K562 (cell line): Measurements from ENCODE around the gene TRAF5. TPM values are rescaled to one million over a fixed set of nuclear protein-coding genes. Genes with fewer than 3 reads are reported as not detected.

Source experiments
- C11orf30 ChIP-seq: fragments of 450-650 bp; IDR thresholded peaks from 2 replicates; pipeline ENCODE4 v1.6.1; 2016; ENCODE audit warnings: low read depth, mild to moderate bottlenecking
- CEBPZ ChIP-seq: fragments of 150-350 bp; IDR thresholded peaks from 2 replicates; pipeline ENCODE4 v1.6.1; 2014; ENCODE audit warnings: low read depth, mild to moderate bottlenecking, low read length, borderline replicate concordance
- FIP1L1 ChIP-seq: fragments of 200-400 bp; formaldehyde crosslinking; IDR thresholded peaks from 2 replicates; pipeline ENCODE4 v1.6.1; 2018; ENCODE audit warnings: mild to moderate bottlenecking, low read depth, low read length; ENCODE audit not compliant: poor library complexity, severe bottlenecking
- KHSRP ChIP-seq: fragments of 450-650 bp; IDR thresholded peaks from 2 replicates; pipeline ENCODE4 v1.6.1; 2017
- L3MBTL2 ChIP-seq: fragments of 450-650 bp; IDR thresholded peaks from 2 replicates; pipeline ENCODE4 v1.6.1; 2016; ENCODE audit warnings: mild to moderate bottlenecking, moderate library complexity
- MAFG ChIP-seq: fragments of 450-650 bp; conservative IDR thresholded peaks from 2 replicates; pipeline ENCODE4 v1.6.1; 2016; ENCODE audit warnings: missing genetic modification characterization, missing compliant biosample characterization
- MAFK ChIP-seq: IDR thresholded peaks from 2 replicates; pipeline ENCODE4 v1.6.1; 2011; ENCODE audit warnings: low read length, improper control_type of control experiment
- RCOR1 ChIP-seq, 2 experiments: IDR thresholded peaks; 2 replicates each; pipeline ENCODE4 v1.6.1; 2012; ENCODE audit warnings: low read depth in 2 of 2, low read length in 2 of 2, borderline replicate concordance in 1 of 2, improper control_type of control experiment in 1 of 2
- SMAD4 ChIP-seq: fragments of 250-450 bp; sonication (Bioruptor Pico); conservative IDR thresholded peaks from 2 replicates; pipeline ENCODE4 v1.8.0; 2021; ENCODE audit warnings: inconsistent platforms, mild to moderate bottlenecking, moderate library complexity
- SMARCA5 ChIP-seq: fragments of 450-650 bp; IDR thresholded peaks from 2 replicates; pipeline ENCODE4 v1.6.1; 2016
- TOE1 ChIP-seq, 2 experiments: fragments of 450-650 bp in 1 of 2; sonication (generic) in 1 of 2; formaldehyde crosslinking in 1 of 2; IDR thresholded peaks; 2 replicates each; pipeline versions ENCODE4 v1.7.1 to v1.8.0; 2016 to 2022; ENCODE audit warnings: borderline replicate concordance in 2 of 2, mild to moderate bottlenecking in 2 of 2, antibody characterized with exemption in 1 of 2, inconsistent platforms in 1 of 2, low read depth in 1 of 2, missing genetic modification reagents in 1 of 2, moderate library complexity in 1 of 2
- TSC22D4 ChIP-seq: fragments of 450-650 bp; IDR thresholded peaks from 2 replicates; pipeline ENCODE4 v1.6.1; 2016; ENCODE audit warnings: missing genetic modification characterization, missing biosample characterization, control low read depth
- ZBTB2 ChIP-seq: fragments of 450-650 bp; IDR thresholded peaks from 2 replicates; pipeline ENCODE4 v1.6.1; 2016; ENCODE audit warnings: antibody characterized with exemption
- ZNF316 ChIP-seq: fragments of 450-650 bp; IDR thresholded peaks from 2 replicates; pipeline ENCODE4 v1.6.1; 2016
- ZNF717 ChIP-seq: fragments of 250-450 bp; sonication (Bioruptor Pico); IDR thresholded peaks from 2 replicates; pipeline ENCODE4 v1.5.0; 2021
- polyA plus RNA-seq, 8 experiments: library from polyadenylated mRNA; depleted of rRNA in 4 of 8; stranded (reverse) in 5 of 8; unstranded in 3 of 8; fragments of >200 nt; fragmentation: Nextera tagmentation in 2 of 8; fragmentation: Illumina TruSeq in 1 of 8; extraction: Ambion mirVana in 2 of 8; extraction: Trizol in 1 of 8; gene quantifications; 2 replicates each; pipeline versions ENCODE4 v1.2.1 to v1.2.3, GENCODE V29; 2011 to 2014; ENCODE audit warnings: inconsistent platforms in 1 of 8, missing spikeins in 1 of 8
- total RNA-seq, 7 experiments: library from RNA; depleted of rRNA in 6 of 7; stranded (reverse); fragments of >200 nt in 6 of 7; fragmentation: Illumina TruSeq in 2 of 7; extraction: Trizol in 2 of 7; gene quantifications; 2 replicates each; pipeline versions ENCODE4 v1.2.1 to v1.2.3, GENCODE V29; 2011 to 2021; ENCODE audit warnings: low replicate concordance in 1 of 7
- TF ChIP-seq, protein P1 (sequence below): fragments of 150-350 bp; conservative IDR thresholded peaks from 2 replicates; pipeline ENCODE4 v1.6.1; 2014; ENCODE audit warnings: low read length

Gene TRAF5
- total and polyA plus RNA-seq, 9 of the 15 experiments (the other 6 are each of a cell fraction or from before 2014, with no cell fraction given) = 2.0 to 9.3 (median 5.3) TPM

DNA sequence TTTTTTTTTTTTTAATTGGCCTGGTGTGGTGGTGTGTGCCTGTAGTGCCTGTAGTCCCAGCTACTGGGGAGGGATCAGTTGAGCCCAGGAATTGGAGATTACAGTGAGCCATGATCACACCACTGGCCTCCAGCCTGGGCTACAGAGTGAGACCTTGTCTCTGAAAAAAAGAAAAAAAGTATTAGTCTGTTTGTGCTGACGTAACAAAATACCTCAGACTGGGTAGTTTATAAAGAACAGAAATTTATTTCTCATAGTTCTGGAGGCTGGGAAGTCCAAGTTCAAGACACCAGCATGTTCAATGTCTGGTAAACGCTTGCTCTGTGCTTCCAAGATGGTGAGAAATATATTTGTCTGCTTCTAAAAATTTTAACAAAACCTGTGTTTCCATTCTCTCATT, 25.8 kb downstream of the TRAF5 start (continued):
- TF ChIP-seq RCOR1 (IDR thresholded peaks at IDR 0.05; ENCODE audit: borderline replicate concordance in 1 of 2, low read depth in 2 of 2, low read length in 2 of 2) (no peak), SMAD4 (0 out of 2 replicates have a peak, but pooled peaks have one; percentile 17), ZBTB2 (no peak), MAFG (peak; percentile 68; the same call in 1 of the 2 replicates), FIP1L1 (no peak), TOE1 (IDR thresholded peaks at IDR 0.05; ENCODE audit: borderline replicate concordance) (no peak), TOE1 (CRISPR knock-in tag; IDR thresholded peaks at IDR 0.05; ENCODE audit: borderline replicate concordance, low read depth) (no peak), ZNF717 (no peak), C11orf30 (peak; percentile 72), CEBPZ (no peak), KHSRP (no peak), SMARCA5 (no peak), ZNF316 (peak; percentile 91), MAFK (peak; percentile 64), L3MBTL2 (no peak), TSC22D4 (tag) (no peak)
- TF ChIP-seq, protein P1, sequence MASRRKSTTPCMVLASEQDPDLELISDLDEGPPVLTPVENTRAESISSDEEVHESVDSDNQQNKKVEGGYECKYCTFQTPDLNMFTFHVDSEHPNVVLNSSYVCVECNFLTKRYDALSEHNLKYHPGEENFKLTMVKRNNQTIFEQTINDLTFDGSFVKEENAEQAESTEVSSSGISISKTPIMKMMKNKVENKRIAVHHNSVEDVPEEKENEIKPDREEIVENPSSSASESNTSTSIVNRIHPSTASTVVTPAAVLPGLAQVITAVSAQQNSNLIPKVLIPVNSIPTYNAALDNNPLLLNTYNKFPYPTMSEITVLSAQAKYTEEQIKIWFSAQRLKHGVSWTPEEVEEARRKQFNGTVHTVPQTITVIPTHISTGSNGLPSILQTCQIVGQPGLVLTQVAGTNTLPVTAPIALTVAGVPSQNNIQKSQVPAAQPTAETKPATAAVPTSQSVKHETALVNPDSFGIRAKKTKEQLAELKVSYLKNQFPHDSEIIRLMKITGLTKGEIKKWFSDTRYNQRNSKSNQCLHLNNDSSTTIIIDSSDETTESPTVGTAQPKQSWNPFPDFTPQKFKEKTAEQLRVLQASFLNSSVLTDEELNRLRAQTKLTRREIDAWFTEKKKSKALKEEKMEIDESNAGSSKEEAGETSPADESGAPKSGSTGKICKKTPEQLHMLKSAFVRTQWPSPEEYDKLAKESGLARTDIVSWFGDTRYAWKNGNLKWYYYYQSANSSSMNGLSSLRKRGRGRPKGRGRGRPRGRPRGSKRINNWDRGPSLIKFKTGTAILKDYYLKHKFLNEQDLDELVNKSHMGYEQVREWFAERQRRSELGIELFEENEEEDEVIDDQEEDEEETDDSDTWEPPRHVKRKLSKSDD = no peak
- TF ChIP-seq, all 486 proteins: peak for 6
